ENCODE results near the gene VWA5B2. TPM values are rescaled to one million over a fixed set of nuclear protein-coding genes. Genes with fewer than 3 reads are reported as not detected.

VWA5B2 gene
- total RNA-seq, 4 donors from 2014 or later = not detected

- no peak for DNase-seq (ENCODE audit: low spot score in 2 of 2)
- intact Hi-C loops (cut with DNase I; ENCODE audit: low total_unique reads) = no loop called here
- no peak overlapping the region for H3K4me3 ChIP-seq (ENCODE audit: low read depth, poor library complexity, severe bottlenecking)
- no peak for TF ChIP-seq CTCF (IDR thresholded peaks at IDR 0.05)
- no peak for TF ChIP-seq POLR2A (IDR thresholded peaks at IDR 0.05)
- 57 to 65% methylated on average over 2 of the region's 2 CpGs for WGBS, 2 donors
These were observed 1.9 kb upstream of the VWA5B2 start for GRCh38 chr3:184227481-184227935.

- 38 to 43% methylated on average over 12 of the region's 12 CpGs for WGBS, 2 donors
- intact Hi-C loops (cut with DNase I; ENCODE audit: low total_unique reads) = no loop called here
- no peak for DNase-seq (ENCODE audit: low spot score in 2 of 2)
- TF ChIP-seq CTCF (IDR thresholded peaks at IDR 0.05) (no peak), POLR2A (IDR thresholded peaks at IDR 0.05) (no peak)
- H3K4me3 ChIP-seq (ENCODE audit: low read depth, poor library complexity, severe bottlenecking) = no peak overlapping the region
These were observed 828 bp upstream of the VWA5B2 start for GRCh38 chr3:184228376-184229137.

GRCh38 chr3:184230081-184230602 lies 757 bp downstream of the VWA5B2 start:
- TF ChIP-seq CTCF (IDR thresholded peaks at IDR 0.05) (no peak), POLR2A (IDR thresholded peaks at IDR 0.05) (no peak)
- DNase-seq (ENCODE audit: low spot score in 2 of 2) = no peak
- 0 to 1% methylated on average over 12 to 43 of the region's 61 CpGs for WGBS, 2 donors
- peak overlapping the region; percentile 24 for H3K4me3 ChIP-seq (ENCODE audit: low read depth, poor library complexity, severe bottlenecking)
- intact Hi-C loops (cut with DNase I; ENCODE audit: low total_unique reads) = no loop called here

GRCh38 chr3:184230603-184231528 lies 1.5 kb downstream of the VWA5B2 start:
- intact Hi-C loops (cut with DNase I; ENCODE audit: low total_unique reads) = no loop called here
- DNase-seq (ENCODE audit: low spot score in 2 of 2) = no peak
- TF ChIP-seq CTCF (IDR thresholded peaks at IDR 0.05) = no peak
- TF ChIP-seq POLR2A (IDR thresholded peaks at IDR 0.05) = no peak
- no peak overlapping the region for H3K4me3 ChIP-seq (ENCODE audit: low read depth, poor library complexity, severe bottlenecking)
- WGBS, 2 donors = 10 to 14% methylated on average over 24 to 34 of the region's 79 CpGs

- DNase-seq (ENCODE audit: low spot score in 2 of 2) = no peak
- TF ChIP-seq POLR2A (IDR thresholded peaks at IDR 0.05) (no peak), CTCF (IDR thresholded peaks at IDR 0.05) (no peak)
- intact Hi-C loops (cut with DNase I; ENCODE audit: low total_unique reads) = no loop called here
- 47 to 60% methylated on average over 3 of the region's 3 CpGs for WGBS, 2 donors
- H3K4me3 ChIP-seq (ENCODE audit: low read depth, poor library complexity, severe bottlenecking) = no peak overlapping the region
These were observed 2.3 kb downstream of the VWA5B2 start for GRCh38 chr3:184231671-184232070.

All from lower leg skin (tissue), 4 donors.